ENCODE measurements around the gene R3HCC1L.

DNA sequence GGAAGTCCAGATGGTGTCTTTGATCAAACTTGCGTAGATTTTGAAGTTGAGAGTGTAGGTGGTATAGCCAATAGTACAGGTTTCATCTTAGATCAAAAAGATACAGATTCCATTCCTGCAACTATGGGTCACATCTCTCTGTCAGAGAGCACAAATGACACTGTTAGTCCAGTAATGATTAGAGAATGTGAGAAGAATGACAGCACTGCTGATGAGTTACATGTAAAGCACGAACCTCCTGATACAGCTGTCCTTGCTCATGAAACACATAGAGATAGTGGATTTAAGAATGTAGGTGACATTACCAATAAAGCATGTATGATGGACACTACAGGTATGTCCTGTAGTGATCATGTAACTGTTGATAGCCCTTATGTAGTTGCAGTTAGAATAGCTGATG, 74.5 kb downstream of the R3HCC1L start:
- TF ChIP-seq CTCF (IDR thresholded peaks at IDR 0.05) (no peak), EZH2 (IDR thresholded peaks at IDR 0.05; ENCODE audit: borderline replicate concordance, insufficient read depth, low read depth, low read length, poor library complexity, severe bottlenecking) (no peak)
